DOHH2 (cell line): ENCODE measurements around the gene C11orf52.

Experiments
- EZH2phosphoT487 ChIP-seq: fragments of 200-600 bp; sonication (generic); IDR thresholded peaks from 2 replicates; pipeline ENCODE4 v1.6.1; 2017; ENCODE audit warnings: borderline replicate concordance, mild to moderate bottlenecking, antibody characterized with exemption, low read length, moderate library complexity, mixed read lengths
- TF ChIP-seq, protein P1 (sequence below): fragments of 200-600 bp; sonication (generic); IDR thresholded peaks from one replicate; pipeline ENCODE4 v1.5.1; 2014; ENCODE audit warnings: antibody characterized with exemption, mild to moderate bottlenecking, low read depth, low read length; ENCODE audit not compliant: poor library complexity, severe bottlenecking

DNA sequence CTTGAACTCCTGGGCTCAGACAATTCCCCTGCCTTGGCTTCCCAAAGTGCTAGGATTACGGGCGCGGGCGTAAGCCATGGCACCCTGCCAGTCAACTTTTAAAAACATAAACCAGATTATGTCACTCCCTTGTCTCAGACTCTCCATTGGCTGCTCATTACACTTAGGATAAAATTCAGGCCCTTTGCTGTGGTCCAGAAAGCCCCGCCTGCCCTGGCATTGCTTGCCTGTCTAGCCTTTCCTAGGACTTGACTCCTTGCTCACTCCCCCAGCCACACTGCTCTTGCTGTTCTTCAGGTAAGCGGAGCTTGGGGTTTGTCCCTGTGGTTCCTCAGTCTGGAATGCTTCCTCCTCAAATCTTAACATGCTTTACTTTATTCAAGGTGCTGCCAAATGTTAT, 48.9 kb downstream of the C11orf52 start:
- TF ChIP-seq EZH2phosphoT487: no peak
- TF ChIP-seq, protein P1, sequence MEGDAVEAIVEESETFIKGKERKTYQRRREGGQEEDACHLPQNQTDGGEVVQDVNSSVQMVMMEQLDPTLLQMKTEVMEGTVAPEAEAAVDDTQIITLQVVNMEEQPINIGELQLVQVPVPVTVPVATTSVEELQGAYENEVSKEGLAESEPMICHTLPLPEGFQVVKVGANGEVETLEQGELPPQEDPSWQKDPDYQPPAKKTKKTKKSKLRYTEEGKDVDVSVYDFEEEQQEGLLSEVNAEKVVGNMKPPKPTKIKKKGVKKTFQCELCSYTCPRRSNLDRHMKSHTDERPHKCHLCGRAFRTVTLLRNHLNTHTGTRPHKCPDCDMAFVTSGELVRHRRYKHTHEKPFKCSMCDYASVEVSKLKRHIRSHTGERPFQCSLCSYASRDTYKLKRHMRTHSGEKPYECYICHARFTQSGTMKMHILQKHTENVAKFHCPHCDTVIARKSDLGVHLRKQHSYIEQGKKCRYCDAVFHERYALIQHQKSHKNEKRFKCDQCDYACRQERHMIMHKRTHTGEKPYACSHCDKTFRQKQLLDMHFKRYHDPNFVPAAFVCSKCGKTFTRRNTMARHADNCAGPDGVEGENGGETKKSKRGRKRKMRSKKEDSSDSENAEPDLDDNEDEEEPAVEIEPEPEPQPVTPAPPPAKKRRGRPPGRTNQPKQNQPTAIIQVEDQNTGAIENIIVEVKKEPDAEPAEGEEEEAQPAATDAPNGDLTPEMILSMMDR: no peak
